HG02642 (cell line): Measurements from ENCODE around the gene MON1A.
A peak's percentile ranks its signal among the peaks of the same experiment; 100 is the strongest.
"Not testable (repeated sequence)": the region's sequence is repeated elsewhere in the genome, so short reads cannot be mapped to it uniquely, and the experiment has no call there.

Source experiments
- ATAC-seq: cut with Tn5 transposase; IDR thresholded peaks from one replicate; pipeline ENCODE4 v1.9.1; 2021; ENCODE audit warnings: mild to moderate bottlenecking; ENCODE audit not compliant: unreplicated experiment, poor library complexity

Gene MON1A

GRCh38 chr3:49924683-49925082 lies 4.9 kb downstream of the MON1A start:
- no peak for ATAC-seq

GRCh38 chr3:49917806-49918590 lies 11.6 kb downstream of the MON1A start:
- not testable (repeated sequence) for ATAC-seq

- no peak for ATAC-seq
Measured at GRCh38 chr3:49916686-49917085, 12.9 kb downstream of the MON1A start.

GRCh38 chr3:49914906-49915305 lies 14.7 kb downstream of the MON1A start:
- no peak for ATAC-seq

GRCh38 chr3:49912881-49913281 lies 16.7 kb downstream of the MON1A start:
- no peak for ATAC-seq

- ATAC-seq, result no peak
Measured at GRCh38 chr3:49911611-49912010, 18.0 kb downstream of the MON1A start.

GRCh38 chr3:49911124-49911420 lies 18.5 kb downstream of the MON1A start:
- no peak for ATAC-seq

GRCh38 chr3:49910409-49911123 lies 19.0 kb downstream of the MON1A start:
- no peak for ATAC-seq

GRCh38 chr3:49908373-49909199 lies 21.0 kb downstream of the MON1A start:
- no peak for ATAC-seq

GRCh38 chr3:49906073-49906743 lies 23.4 kb downstream of the MON1A start:
- no peak for ATAC-seq

GRCh38 chr3:49904448-49904847 lies 25.2 kb downstream of the MON1A start:
- not testable (repeated sequence) for ATAC-seq

GRCh38 chr3:49903451-49904424 lies 25.9 kb downstream of the MON1A start, which contains the start of gene MST1R:
Gene MST1R, minus strand, starts transcription at chr3:49903873. Its CDS starts 264 bp downstream, at chr3:49903609.
- ATAC-seq, result peak; percentile 69

- ATAC-seq, result no peak
Measured at GRCh38 chr3:49902511-49903345, 26.9 kb downstream of the MON1A start.

GRCh38 chr3:49901366-49902339 lies 28.0 kb downstream of the MON1A start:
- ATAC-seq, result no peak

- ATAC-seq, result no peak
Measured at GRCh38 chr3:49900491-49901153, 29.0 kb downstream of the MON1A start.

GRCh38 chr3:49899815-49900214 lies 29.8 kb downstream of the MON1A start:
- no peak for ATAC-seq

- ATAC-seq, result no peak
Measured at GRCh38 chr3:49898991-49899390, 30.6 kb downstream of the MON1A start.
